Body of pancreas (tissue), 4 donors: ENCODE measurements around the gene DUSP8. TPM values are rescaled to one million over a fixed set of nuclear protein-coding genes. Genes with fewer than 3 reads are reported as not detected.

ENCODE experiments used
- ATAC-seq: fragments of 150-250 bp; one replicate; pipeline ENCODE4 v1.9.1; 2016
- DNase-seq, 4 donors: peaks; one replicate each; pipeline ENCODE4 v3.0.0-alpha.2; 2019
- H3K27ac ChIP-seq, 4 donors: fragments of 200-600 bp; sonication (generic); 1 replicate in 3 of 4; 2 replicates in 1 of 4; pipeline versions ENCODE4 v1.5.1 to v1.6.1; 2016 to 2019; ENCODE audit warnings: mild to moderate bottlenecking in 1 of 4, mixed read lengths in 1 of 4, moderate library complexity in 1 of 4
- H3K27me3 ChIP-seq, 2 donors: fragments of 200-600 bp; sonication (generic); one replicate each; pipeline ENCODE4 v1.6.0; 2016; ENCODE audit warnings: mild to moderate bottlenecking in 1 of 2
- H3K36me3 ChIP-seq, 2 donors: fragments of 200-600 bp; sonication (generic); replicated peaks in 1 of 2; 2 replicates each; pipeline ENCODE4 v1.5.1; 2016; ENCODE audit warnings: low read depth in 2 of 2; ENCODE audit not compliant: insufficient read depth in 1 of 2
- H3K4me1 ChIP-seq: fragments of 200-600 bp; sonication (generic); one replicate; pipeline ENCODE4 v1.6.0; 2016
- H3K4me3 ChIP-seq, 2 donors: fragments of 200-600 bp; sonication (generic); 1 replicate in 1 of 2; 2 replicates in 1 of 2; pipeline ENCODE4 v1.5.1; 2016 to 2019
- H3K9me3 ChIP-seq, 3 donors: fragments of 200-600 bp; sonication (generic); 1 replicate in 2 of 3; 2 replicates in 1 of 3; pipeline ENCODE4 v1.5.1; 2016
- CTCF ChIP-seq, 7 experiments: fragments of 450-650 bp in 4 of 7; fragments of 200-600 bp in 3 of 7; sonication (generic) in 3 of 7; IDR thresholded peaks; one replicate each; pipeline ENCODE4 v1.5.1; 2016 to 2019; ENCODE audit warnings: antibody characterized with exemption in 7 of 7
- POLR2A ChIP-seq, 3 donors: fragments of 450-650 bp; IDR thresholded peaks; one replicate each; pipeline ENCODE4 v1.6.1; 2016; ENCODE audit warnings: antibody characterized with exemption in 3 of 3, mild to moderate bottlenecking in 2 of 3
- WGBS, 2 donors: methylation state at CpG; one replicate each; pipeline ENCODE4 v1.1.5; 2017; 5-methylcytosine and 5-hydroxymethylcytosine counted together
- intact Hi-C: fragments of 100-400 bp; cut with DNase I; formaldehyde crosslinking; loops from one replicate; pipeline ENCODE4 v1.15.1; 2023
- total RNA-seq, 2 donors: library from RNA; depleted of rRNA; stranded (reverse); fragments of >200 nt; gene quantifications; one replicate each; pipeline ENCODE4 v1.1.0, GENCODE V29; 2016

The DUSP8 gene
- total RNA-seq, 2 donors from 2014 or later = 7.0 to 19.1 TPM

- H3K27ac ChIP-seq = no peak overlapping the region
- ATAC-seq (no peak), DNase-seq (no peak)
- intact Hi-C loops = no loop called here
- WGBS, 2 donors = 85 to 90% methylated on average over 5 to 14 of the region's 14 CpGs
- no peak for TF ChIP-seq CTCF (IDR thresholded peaks at IDR 0.05)
- no peaks in the 10 kb centered on the region for H3K27me3 ChIP-seq
- H3K9me3 ChIP-seq = no peaks in the 10 kb centered on the region
- peaks cover 16% of the 10 kb centered on the region for H3K4me1 ChIP-seq
- H3K4me3 ChIP-seq = no peak overlapping the region
- H3K36me3 ChIP-seq = no peaks in the 10 kb centered on the region
Observed at GRCh38 chr11:1534682-1535081, 37.4 kb downstream of the DUSP8 start.

- intact Hi-C loops = no loop called here
Observed at GRCh38 chr11:1534171-1534570, 37.9 kb downstream of the DUSP8 start.

DNA sequence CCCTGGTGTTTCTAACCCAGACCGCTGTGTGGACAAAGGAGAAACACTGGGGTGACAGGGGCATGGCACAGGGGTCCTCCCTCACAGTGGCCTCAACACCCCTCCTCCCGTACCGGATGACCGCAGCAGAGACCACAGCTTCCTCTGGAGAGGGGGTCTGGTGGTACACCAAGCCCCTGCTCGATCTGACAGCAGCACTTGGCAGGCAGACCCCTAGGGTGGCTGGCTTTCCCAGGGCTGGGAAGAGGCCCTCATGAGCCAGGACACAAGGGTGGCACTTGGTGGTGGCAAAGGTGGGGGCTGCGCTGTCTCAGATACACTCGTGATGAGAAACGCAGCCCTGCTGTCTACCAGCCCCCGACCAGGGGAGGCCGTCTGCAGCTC lies 38.7 kb downstream of the DUSP8 start:
- no peak for TF ChIP-seq POLR2A (IDR thresholded peaks at IDR 0.05)
- no peak for TF ChIP-seq CTCF (IDR thresholded peaks at IDR 0.05)
- intact Hi-C loops = no loop called here
- H3K27me3 ChIP-seq = no peaks in the 10 kb centered on the region
- no peak overlapping the region for H3K4me3 ChIP-seq
- H3K4me1 ChIP-seq = peaks cover 16% of the 10 kb centered on the region
- no peaks in the 10 kb centered on the region for H3K9me3 ChIP-seq
- 83 to 94% methylated on average over 8 to 10 of the region's 10 CpGs for WGBS, 2 donors
- H3K27ac ChIP-seq = no peak overlapping the region
- H3K36me3 ChIP-seq = no peaks in the 10 kb centered on the region
- ATAC-seq (no peak), DNase-seq (no peak)

More at GRCh38 chr11:1534171-1534570, 37.9 kb downstream of the DUSP8 start:
- WGBS, 2 donors = 85 to 87% methylated on average over 7 of the region's 7 CpGs
- Histone ChIP-seq H3K36me3 (no peaks in the 10 kb centered on the region), H3K4me3 (no peak overlapping the region), H3K4me1 (peaks cover 16% of the 10 kb centered on the region), H3K27me3 (no peaks in the 10 kb centered on the region), H3K9me3 (no peaks in the 10 kb centered on the region), H3K27ac (no peak overlapping the region)
- TF ChIP-seq POLR2A (IDR thresholded peaks at IDR 0.05) = no peak
- TF ChIP-seq CTCF (IDR thresholded peaks at IDR 0.05) = no peak
- ATAC-seq (no peak), DNase-seq (no peak)

- intact Hi-C loops = no loop called here
- Histone ChIP-seq H3K36me3 (no peaks in the 10 kb centered on the region), H3K27ac (no peak overlapping the region), H3K4me1 (peaks cover 16% of the 10 kb centered on the region), H3K27me3 (no peaks in the 10 kb centered on the region), H3K4me3 (no peak overlapping the region), H3K9me3 (no peaks in the 10 kb centered on the region)
- 80 to 83% methylated on average over 20 of the region's 20 CpGs for WGBS, 2 donors
- DNase-seq (no peak), ATAC-seq (no peak)
- TF ChIP-seq POLR2A (IDR thresholded peaks at IDR 0.05) = no peak
- TF ChIP-seq CTCF (IDR thresholded peaks at IDR 0.05) = no peak
Observed at GRCh38 chr11:1532606-1533341, 39.3 kb downstream of the DUSP8 start.

DNA sequence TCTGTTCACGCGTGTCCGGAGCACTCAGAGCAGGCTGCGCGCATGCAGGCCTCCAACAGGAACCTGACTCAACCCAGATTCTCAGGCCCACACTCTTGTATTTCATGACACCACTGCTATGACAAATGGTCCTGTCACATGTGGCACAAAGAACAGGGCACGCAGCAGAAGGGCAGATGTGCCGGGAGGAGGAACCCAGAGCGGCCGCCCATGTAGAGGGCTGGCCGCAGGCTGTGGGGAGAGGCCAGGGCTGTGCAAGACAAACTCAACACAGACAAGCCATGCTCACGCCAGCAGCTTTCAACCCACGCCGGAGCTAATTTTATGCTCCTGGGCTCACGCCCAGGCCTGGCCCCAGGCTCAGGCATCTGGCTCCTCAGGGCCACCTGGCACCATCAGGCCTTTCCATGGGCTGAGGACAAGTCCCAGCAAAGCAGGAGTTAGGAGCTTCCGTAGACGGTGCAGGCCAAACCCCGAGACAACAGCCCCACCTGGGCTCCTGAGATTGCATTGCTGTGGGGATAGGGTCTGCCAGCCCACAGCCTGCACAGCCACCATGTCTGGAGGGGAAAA lies 40.0 kb downstream of the DUSP8 start:
- Histone ChIP-seq H3K4me1 (peaks cover 16% of the 10 kb centered on the region), H3K27me3 (no peaks in the 10 kb centered on the region), H3K36me3 (no peaks in the 10 kb centered on the region), H3K4me3 (no peak overlapping the region), H3K27ac (no peak overlapping the region), H3K9me3 (no peaks in the 10 kb centered on the region)
- 83 to 90% methylated on average over 4 to 11 of the region's 17 CpGs for WGBS, 2 donors
- peak; percentile 34 for ATAC-seq
- intact Hi-C loops = no loop called here
- no peak for TF ChIP-seq POLR2A (IDR thresholded peaks at IDR 0.05)
- TF ChIP-seq CTCF (IDR thresholded peaks at IDR 0.05) = no peak
- DNase-seq = no peak
